Kidney epithelial cell (primary cell): ENCODE measurements around the gene PCDHB11. TPM values are rescaled to one million over a fixed set of nuclear protein-coding genes. Genes with fewer than 3 reads are reported as not detected.
"Not testable (repeated sequence)": the region's sequence is repeated elsewhere in the genome, so short reads cannot be mapped to it uniquely, and the experiment has no call there.

ENCODE experiments used
- DNase-seq: peaks from one replicate; pipeline ENCODE4 v3.0.0-alpha.2; 2010; ENCODE audit warnings: low read depth
- H3K27me3 ChIP-seq: 2 replicates; pipeline ENCODE4 v1.6.0; 2011; ENCODE audit warnings: low read length; ENCODE audit not compliant: control insufficient read depth, insufficient read depth
- H3K36me3 ChIP-seq: 2 replicates; pipeline ENCODE4 v1.5.1; 2011; ENCODE audit warnings: low read length; ENCODE audit not compliant: control insufficient read depth, insufficient read depth
- H3K4me3 ChIP-seq: 2 replicates; pipeline ENCODE4 v1.5.1; 2011; ENCODE audit warnings: low read depth, mild to moderate bottlenecking, control low read depth, low read length
- total RNA-seq: library from RNA; depleted of rRNA; stranded (reverse); fragments of >200 nt; gene quantifications from 2 replicates; pipeline ENCODE4 v1.2.3, GENCODE V29; 2015
- TF ChIP-seq, protein P1 (sequence below): IDR thresholded peaks from 2 replicates; pipeline ENCODE4 v1.5.1; 2011; ENCODE audit warnings: mild to moderate bottlenecking, moderate library complexity, low read length, control low read depth, inconsistent platforms; ENCODE audit not compliant: insufficient read depth, poor library complexity, severe bottlenecking

The PCDHB11 gene
- total RNA-seq, result 1.8 and 3.1 TPM in 2 replicates

DNA sequence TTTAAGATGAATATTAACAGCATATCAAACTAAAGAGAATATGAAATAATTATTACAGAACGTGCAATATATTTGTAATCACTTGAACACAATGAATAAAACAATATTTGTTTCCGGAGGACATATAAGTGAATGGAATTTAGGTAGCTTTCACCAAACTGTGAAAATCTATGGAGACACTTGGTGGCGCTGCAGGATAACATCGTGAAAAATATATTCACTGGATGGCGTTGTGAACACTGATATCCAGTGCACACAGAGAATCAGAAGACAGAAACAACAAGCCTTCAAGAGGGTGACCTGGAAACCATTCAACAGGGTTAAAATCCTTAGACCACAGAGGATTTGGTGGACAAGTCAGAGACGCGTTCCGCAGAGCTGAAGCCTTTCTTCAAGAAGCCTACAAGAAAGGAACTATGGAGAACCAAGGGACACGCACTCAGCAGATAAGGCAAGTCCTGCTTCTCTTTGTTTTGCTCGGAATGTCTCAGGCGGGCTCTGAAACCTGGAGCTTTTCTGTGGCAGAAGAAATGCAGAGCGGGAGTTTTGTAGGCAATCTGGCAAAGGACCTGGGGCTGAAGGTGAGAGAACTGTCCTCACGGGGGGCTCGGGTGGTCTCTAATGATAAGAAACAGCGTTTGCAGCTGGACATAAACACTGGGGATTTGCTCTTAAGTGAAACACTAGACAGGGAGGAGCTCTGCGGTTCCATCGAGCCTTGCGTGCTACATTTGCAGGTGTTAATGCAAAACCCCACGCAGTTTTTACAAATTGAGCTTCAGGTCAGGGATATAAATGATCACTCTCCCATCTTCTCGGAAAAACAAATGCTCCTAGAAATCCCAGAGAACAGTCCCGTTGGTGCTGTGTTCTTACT lies at the start of gene PCDHB11:
PCDHB11 (plus strand) TSS at position 269 of the 877 bp plus-strand sequence; CDS start at position 417, 148 bp downstream.
- H3K36me3 ChIP-seq, result no peaks in the 10 kb centered on the region
- TF ChIP-seq, protein P1, sequence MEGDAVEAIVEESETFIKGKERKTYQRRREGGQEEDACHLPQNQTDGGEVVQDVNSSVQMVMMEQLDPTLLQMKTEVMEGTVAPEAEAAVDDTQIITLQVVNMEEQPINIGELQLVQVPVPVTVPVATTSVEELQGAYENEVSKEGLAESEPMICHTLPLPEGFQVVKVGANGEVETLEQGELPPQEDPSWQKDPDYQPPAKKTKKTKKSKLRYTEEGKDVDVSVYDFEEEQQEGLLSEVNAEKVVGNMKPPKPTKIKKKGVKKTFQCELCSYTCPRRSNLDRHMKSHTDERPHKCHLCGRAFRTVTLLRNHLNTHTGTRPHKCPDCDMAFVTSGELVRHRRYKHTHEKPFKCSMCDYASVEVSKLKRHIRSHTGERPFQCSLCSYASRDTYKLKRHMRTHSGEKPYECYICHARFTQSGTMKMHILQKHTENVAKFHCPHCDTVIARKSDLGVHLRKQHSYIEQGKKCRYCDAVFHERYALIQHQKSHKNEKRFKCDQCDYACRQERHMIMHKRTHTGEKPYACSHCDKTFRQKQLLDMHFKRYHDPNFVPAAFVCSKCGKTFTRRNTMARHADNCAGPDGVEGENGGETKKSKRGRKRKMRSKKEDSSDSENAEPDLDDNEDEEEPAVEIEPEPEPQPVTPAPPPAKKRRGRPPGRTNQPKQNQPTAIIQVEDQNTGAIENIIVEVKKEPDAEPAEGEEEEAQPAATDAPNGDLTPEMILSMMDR, result no peak
- no peak within 1 kb of the TSS for H3K4me3 ChIP-seq
- H3K27me3 ChIP-seq, result no peaks in the 10 kb centered on the region
- DNase-seq, result no peak

DNA sequence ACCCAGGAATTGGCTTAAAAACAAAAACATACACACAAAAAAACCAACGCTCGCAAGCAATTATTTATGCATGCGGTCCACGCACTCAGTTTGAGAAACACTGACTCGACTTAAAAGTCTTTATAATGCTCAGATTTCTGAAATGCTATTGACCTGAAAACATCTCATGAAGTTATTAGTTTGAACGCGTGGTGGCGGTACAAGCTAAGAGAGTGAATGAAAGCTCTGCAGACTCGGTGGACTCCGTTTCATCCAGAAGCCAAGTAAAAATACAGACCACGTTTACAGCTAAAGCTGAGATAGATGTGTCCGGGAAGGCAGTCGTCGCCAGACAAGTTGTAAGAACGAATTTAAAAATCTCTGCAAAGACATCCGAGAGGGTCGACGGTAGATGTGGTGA lies 49.6 kb upstream of the PCDHB11 start, which contains the start of gene PCDHB6:
PCDHB6 (plus strand) TSS at position 246 of the 400 bp plus-strand sequence. CDS start 201 bp downstream, outside the sequence.
- no peak for DNase-seq
- Histone ChIP-seq H3K36me3 (no peaks in the 10 kb centered on the region), H3K4me3 (no peak within 1 kb of the TSS), H3K27me3 (no peaks in the 10 kb centered on the region)
- TF ChIP-seq, protein P1, result no peak

DNA sequence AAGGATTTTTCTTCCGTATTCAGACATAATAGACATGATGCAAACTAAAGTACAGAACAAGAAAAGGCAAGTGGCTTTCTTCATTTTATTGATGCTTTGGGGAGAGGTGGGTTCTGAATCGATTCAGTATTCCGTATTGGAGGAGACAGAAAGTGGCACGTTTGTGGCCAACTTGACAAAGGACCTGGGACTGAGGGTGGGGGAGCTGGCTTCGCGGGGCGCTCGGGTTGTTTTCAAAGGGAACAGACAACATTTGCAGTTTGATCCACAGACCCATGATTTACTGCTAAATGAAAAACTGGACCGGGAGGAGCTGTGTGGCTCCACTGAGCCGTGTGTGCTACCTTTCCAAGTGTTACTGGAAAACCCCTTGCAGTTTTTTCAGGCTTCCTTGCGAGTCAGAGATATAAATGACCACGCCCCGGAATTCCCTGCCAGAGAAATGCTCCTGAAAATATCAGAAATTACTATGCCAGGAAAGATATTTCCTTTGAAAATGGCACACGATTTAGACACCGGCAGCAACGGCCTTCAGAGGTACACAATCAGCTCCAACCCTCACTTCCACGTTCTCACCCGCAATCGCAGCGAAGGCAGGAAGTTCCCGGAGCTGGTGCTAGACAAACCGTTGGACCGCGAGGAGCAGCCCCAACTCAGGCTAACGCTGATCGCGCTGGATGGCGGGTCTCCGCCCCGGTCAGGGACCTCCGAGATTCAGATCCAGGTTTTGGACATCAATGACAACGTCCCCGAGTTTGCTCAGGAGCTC lies 49.0 kb upstream of the PCDHB11 start:
- H3K27me3 ChIP-seq, result no peaks in the 10 kb centered on the region
- no peaks in the 10 kb centered on the region for H3K36me3 ChIP-seq
- DNase-seq, result no peak
- H3K4me3 ChIP-seq, result no peak overlapping the region
- TF ChIP-seq, protein P1, result no peak

DNA sequence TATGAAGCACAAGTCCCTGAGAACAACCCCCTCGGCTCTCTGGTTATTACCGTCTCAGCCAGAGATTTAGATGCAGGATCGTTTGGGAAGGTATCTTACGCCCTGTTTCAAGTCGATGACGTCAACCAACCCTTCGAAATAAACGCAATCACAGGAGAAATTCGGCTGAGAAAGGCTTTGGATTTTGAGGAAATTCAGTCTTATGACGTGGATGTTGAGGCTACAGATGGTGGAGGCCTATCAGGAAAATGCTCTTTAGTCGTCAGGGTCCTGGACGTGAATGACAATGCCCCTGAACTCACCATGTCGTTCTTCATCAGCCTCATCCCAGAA lies 48.5 kb upstream of the PCDHB11 start:
- DNase-seq, result no peak
- Histone ChIP-seq H3K27me3 (no peaks in the 10 kb centered on the region), H3K36me3 (no peaks in the 10 kb centered on the region), H3K4me3 (no peak overlapping the region)
- TF ChIP-seq, protein P1, result no peak

DNA sequence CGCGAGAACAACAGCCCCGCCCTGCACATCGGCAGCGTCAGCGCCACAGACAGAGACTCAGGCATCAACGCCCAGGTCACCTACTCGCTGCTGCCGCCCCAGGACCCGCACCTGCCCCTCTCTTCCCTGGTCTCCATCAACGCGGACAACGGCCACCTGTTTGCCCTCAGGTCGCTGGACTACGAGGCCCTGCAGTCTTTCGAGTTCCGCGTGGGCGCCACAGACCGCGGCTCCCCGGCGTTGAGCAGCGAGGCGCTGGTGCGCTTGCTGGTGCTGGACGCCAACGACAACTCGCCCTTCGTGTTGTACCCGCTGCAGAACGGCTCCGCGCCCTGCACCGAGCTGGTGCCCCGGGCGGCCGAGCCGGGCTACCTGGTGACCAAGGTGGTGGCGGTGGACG lies 47.8 kb upstream of the PCDHB11 start:
- H3K27me3 ChIP-seq, DNase-seq, H3K4me3 ChIP-seq, H3K36me3 ChIP-seq: not testable (repeated sequence)

DNA sequence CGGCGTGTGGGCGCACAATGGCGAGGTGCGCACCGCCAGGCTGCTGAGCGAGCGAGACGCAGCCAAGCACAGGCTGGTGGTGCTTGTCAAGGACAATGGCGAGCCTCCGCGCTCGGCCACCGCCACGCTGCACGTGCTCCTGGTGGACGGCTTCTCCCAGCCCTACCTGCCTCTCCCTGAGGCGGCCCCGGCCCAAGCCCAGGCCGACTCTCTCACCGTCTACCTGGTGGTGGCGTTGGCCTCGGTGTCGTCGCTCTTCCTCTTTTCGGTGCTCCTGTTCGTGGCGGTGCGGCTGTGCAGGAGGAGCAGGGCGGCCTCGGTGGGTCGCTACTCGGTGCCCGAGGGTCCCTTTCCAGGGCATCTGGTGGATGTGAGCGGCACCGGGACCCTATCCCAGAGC lies 47.3 kb upstream of the PCDHB11 start:
- not testable (repeated sequence) for H3K4me3 ChIP-seq, H3K27me3 ChIP-seq, DNase-seq, H3K36me3 ChIP-seq
